Uterus (tissue), 2 donors: ENCODE data around the gene PTPRD.

Experiments used
- CTCF ChIP-seq, 4 experiments: fragments of 200-600 bp in 2 of 4; fragments of 450-650 bp in 2 of 4; sonication (generic) in 2 of 4; IDR thresholded peaks; one replicate each; pipeline ENCODE4 v1.5.1; 2016 to 2019; ENCODE audit warnings: antibody characterized with exemption in 4 of 4, mild to moderate bottlenecking in 2 of 4, moderate library complexity in 1 of 4
- POLR2A ChIP-seq, 2 donors: fragments of 450-650 bp; IDR thresholded peaks; one replicate each; pipeline ENCODE4 v1.6.1; 2016; ENCODE audit warnings: antibody characterized with exemption in 2 of 2, mild to moderate bottlenecking in 1 of 2, moderate library complexity in 1 of 2

DNA sequence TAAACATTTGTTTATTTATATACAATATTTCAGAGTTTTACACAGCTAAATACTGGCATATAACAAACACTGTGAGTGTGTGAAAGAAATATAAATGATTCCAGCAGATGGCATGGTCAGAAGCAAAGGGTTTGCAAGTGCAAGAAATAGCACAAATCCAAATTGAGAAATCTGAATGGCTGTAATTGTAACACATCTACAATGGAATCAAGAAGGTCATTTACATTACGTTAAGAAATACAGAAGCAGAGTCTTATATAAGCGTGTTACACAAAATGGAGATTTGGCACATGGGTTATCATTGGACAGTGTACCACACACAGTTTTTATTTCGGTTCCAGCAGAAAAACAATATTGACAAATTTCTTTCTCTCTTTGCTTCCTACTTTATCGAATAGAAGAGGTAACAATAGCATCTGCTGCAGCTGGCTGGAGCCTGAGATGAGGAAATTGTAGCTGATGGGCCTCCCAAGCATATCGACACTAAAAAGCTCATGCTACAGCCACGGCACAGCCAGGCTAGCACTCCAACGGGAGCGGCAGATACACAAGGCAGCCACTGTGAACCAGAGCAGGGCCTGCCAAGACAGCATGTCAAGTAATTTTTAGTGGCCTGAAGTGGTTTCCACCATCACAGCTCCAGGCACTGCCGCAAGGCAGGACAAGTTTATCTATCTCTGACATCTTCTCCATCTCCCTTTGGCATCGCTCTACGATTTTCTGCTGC lies 2248.6 kb downstream of the PTPRD start:
- TF ChIP-seq CTCF (IDR thresholded peaks at IDR 0.05): no peak
- TF ChIP-seq POLR2A (IDR thresholded peaks at IDR 0.05): no peak
